Measurements from ENCODE around the gene ADGRL1.

- TF ChIP-seq, protein P1, sequence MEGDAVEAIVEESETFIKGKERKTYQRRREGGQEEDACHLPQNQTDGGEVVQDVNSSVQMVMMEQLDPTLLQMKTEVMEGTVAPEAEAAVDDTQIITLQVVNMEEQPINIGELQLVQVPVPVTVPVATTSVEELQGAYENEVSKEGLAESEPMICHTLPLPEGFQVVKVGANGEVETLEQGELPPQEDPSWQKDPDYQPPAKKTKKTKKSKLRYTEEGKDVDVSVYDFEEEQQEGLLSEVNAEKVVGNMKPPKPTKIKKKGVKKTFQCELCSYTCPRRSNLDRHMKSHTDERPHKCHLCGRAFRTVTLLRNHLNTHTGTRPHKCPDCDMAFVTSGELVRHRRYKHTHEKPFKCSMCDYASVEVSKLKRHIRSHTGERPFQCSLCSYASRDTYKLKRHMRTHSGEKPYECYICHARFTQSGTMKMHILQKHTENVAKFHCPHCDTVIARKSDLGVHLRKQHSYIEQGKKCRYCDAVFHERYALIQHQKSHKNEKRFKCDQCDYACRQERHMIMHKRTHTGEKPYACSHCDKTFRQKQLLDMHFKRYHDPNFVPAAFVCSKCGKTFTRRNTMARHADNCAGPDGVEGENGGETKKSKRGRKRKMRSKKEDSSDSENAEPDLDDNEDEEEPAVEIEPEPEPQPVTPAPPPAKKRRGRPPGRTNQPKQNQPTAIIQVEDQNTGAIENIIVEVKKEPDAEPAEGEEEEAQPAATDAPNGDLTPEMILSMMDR (conservative IDR thresholded peaks at IDR 0.05): no peak
- TF ChIP-seq ZFX (IDR thresholded peaks at IDR 0.05): no peak
Measured at GRCh38 chr19:14112051-14112808, 93.7 kb downstream of the ADGRL1 start.
